ENCODE results near the gene TNFRSF9.
"Not testable (repeated sequence)": the region's sequence is repeated elsewhere in the genome, so short reads cannot be mapped to it uniquely, and the experiment has no call there.

TNFRSF9 gene

GRCh38 chr1:7940745-7941436 lies at the start of gene TNFRSF9:
TNFRSF9 (minus strand) TSS chr1:7940839; CDS start chr1:7939994, 845 bp downstream.
- DNase-seq, result no peak

- DNase-seq, result no peak
These were observed 49.3 kb upstream of the TNFRSF9 start for GRCh38 chr1:7989762-7990428.

GRCh38 chr1:7988576-7988975 lies 47.9 kb upstream of the TNFRSF9 start:
- DNase-seq, result no peak

GRCh38 chr1:7987528-7987927 lies 46.9 kb upstream of the TNFRSF9 start:
- DNase-seq, result no peak

- no peak for DNase-seq
These were observed 45.4 kb upstream of the TNFRSF9 start for GRCh38 chr1:7985851-7986612.

GRCh38 chr1:7984811-7985210 lies 44.2 kb upstream of the TNFRSF9 start:
- DNase-seq, result peak; percentile 28

GRCh38 chr1:7983086-7983778 lies 42.6 kb upstream of the TNFRSF9 start:
- DNase-seq, result no peak

GRCh38 chr1:7980984-7981383 lies 40.3 kb upstream of the TNFRSF9 start:
- DNase-seq, result no peak

GRCh38 chr1:7975212-7975865 lies 34.7 kb upstream of the TNFRSF9 start:
- DNase-seq, result peak; percentile 78

GRCh38 chr1:7973086-7973485 lies 32.4 kb upstream of the TNFRSF9 start:
- no peak for DNase-seq

- no peak for DNase-seq
These were observed 31.6 kb upstream of the TNFRSF9 start for GRCh38 chr1:7972285-7972684.

GRCh38 chr1:7971024-7971423 lies 30.4 kb upstream of the TNFRSF9 start:
- DNase-seq, result no peak

GRCh38 chr1:7970246-7970645 lies 29.6 kb upstream of the TNFRSF9 start:
- no peak for DNase-seq

- peak; percentile 89 for DNase-seq
These were observed 27.0 kb upstream of the TNFRSF9 start for GRCh38 chr1:7967651-7968050.

GRCh38 chr1:7967196-7967595 lies 26.6 kb upstream of the TNFRSF9 start:
- peak; percentile 98 for DNase-seq

GRCh38 chr1:7964476-7964875 lies 23.8 kb upstream of the TNFRSF9 start:
- DNase-seq, result no peak

- not testable (repeated sequence) for DNase-seq
These were observed 23.2 kb upstream of the TNFRSF9 start for GRCh38 chr1:7963841-7964240.

- not testable (repeated sequence) for DNase-seq
These were observed 22.7 kb upstream of the TNFRSF9 start for GRCh38 chr1:7963378-7963730.

- DNase-seq, result no peak
These were observed 22.2 kb upstream of the TNFRSF9 start for GRCh38 chr1:7962636-7963377.

- peak; percentile 58 for DNase-seq
These were observed 21.3 kb upstream of the TNFRSF9 start for GRCh38 chr1:7962014-7962335.

- DNase-seq, result peak; percentile 100
These were observed 20.8 kb upstream of the TNFRSF9 start, which contains the start of gene PARK7 for GRCh38 chr1:7961216-7962013. PARK7 (plus strand) TSS chr1:7961711; CDS start chr1:7962786, 1,075 bp downstream.

All from NCI-H2171 treated with DMSO at 0.1 percent for 48 hours (cell line).